C4-2B (cell line): ENCODE results near the gene TREML2.

Experiments
- H3K27ac ChIP-seq: fragments of 450-650 bp; 2 replicates; pipeline ENCODE4 v1.5.1; 2017
- ZFX ChIP-seq: fragments of 450-650 bp; IDR thresholded peaks from 2 replicates; pipeline ENCODE4 v1.6.1; 2017
- TF ChIP-seq, protein P1 (sequence below): fragments of 450-650 bp; conservative IDR thresholded peaks from 2 replicates; pipeline ENCODE4 v1.5.1; 2017; ENCODE audit warnings: mild to moderate bottlenecking

Gene TREML2

DNA sequence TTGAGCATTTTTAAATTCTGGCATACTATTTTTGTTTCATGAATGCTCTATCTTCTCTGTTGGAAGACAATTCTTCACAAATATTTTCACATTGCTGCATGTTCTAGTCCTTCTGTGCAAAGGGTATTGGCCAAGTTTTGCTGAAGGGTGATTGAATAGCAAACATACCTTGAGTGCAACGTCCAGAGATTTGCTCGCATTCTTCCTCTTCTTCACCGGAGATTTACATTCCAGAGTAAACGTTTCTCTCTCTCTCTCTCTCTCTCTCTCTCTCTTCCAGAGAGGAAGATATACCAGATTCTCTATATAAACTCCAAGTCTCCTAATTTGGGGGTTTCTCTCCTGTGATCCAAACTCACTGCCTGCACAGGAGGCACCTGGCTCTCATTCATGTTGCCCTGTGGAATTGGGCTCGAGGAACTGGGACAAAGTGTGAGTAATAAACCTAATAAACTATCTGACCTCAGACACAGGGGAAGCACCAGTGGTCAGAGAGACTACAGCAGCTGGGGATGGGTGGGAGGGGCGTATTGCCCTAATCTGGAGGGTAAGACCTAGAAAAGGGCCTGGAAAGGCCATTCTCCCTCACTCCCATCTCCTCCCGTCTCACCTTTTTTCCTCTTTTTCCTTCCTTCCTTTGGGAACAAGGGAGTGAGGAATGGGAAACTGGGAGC is 45.7 kb downstream of the TREML2 start:
- TF ChIP-seq, protein P1, sequence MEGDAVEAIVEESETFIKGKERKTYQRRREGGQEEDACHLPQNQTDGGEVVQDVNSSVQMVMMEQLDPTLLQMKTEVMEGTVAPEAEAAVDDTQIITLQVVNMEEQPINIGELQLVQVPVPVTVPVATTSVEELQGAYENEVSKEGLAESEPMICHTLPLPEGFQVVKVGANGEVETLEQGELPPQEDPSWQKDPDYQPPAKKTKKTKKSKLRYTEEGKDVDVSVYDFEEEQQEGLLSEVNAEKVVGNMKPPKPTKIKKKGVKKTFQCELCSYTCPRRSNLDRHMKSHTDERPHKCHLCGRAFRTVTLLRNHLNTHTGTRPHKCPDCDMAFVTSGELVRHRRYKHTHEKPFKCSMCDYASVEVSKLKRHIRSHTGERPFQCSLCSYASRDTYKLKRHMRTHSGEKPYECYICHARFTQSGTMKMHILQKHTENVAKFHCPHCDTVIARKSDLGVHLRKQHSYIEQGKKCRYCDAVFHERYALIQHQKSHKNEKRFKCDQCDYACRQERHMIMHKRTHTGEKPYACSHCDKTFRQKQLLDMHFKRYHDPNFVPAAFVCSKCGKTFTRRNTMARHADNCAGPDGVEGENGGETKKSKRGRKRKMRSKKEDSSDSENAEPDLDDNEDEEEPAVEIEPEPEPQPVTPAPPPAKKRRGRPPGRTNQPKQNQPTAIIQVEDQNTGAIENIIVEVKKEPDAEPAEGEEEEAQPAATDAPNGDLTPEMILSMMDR = no peak
- TF ChIP-seq ZFX = no peak
- H3K27ac ChIP-seq = no peak overlapping the region

DNA sequence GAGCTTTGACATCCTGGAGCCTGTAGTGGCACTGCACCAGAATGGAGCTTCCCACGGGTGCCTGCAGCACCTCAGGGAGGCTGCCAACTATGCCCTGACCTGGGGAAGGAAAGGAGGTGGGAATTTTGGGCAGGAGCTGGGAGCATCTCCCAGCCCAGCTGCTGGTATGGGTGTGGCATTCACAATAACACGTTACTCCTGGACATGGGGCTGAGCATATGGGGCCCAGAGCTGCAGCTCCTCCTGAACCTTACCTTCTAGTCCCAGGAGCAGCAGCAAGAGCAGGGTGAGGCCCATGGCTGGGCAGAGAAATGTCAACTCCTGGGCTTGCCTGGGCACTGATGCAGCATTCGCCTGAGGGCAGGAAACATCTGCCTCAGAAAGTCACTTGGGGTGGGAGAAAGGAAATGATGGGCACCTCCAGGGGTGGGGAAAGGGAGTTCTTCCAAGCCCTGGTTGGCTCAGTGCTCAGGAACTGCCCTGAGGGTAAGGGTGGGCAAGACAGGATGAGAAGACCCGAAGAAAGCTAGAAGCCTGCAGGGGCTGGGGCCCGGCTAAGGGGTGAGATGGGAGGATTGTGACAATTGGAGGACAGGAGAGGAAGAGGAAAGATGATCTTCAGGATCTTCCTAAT is 46.8 kb downstream of the TREML2 start, which contains the start of gene TREML1:
TREML1 (minus strand) TSS at position 356 of the 634 bp plus-strand sequence; CDS start at position 297, 59 bp downstream.
- H3K27ac ChIP-seq = no peak within 1 kb of the TSS
- TF ChIP-seq ZFX = no peak
- TF ChIP-seq, protein P1 = no peak

DNA sequence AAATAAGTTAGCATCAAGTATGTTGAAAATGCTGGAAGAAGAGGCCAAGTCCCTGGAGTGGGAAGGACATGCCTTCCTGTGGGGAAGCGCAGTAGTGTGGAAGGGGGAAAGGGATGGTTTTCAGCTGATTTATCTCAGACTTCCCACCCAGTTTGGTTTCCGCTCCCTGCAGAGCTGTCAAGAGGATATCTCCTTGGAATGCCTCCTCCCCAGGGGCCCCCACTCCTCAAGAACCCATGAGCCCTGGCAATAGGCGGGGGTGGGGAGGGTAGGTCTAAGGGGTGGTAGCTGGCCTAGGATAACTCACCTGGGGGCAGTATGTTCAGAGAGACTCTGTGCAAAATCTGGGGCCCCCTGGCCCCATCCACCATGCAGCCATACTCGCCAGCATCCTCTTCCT is 47.5 kb downstream of the TREML2 start:
- H3K27ac ChIP-seq = no peak overlapping the region
- TF ChIP-seq, protein P1 = no peak
- no peak for TF ChIP-seq ZFX

DNA sequence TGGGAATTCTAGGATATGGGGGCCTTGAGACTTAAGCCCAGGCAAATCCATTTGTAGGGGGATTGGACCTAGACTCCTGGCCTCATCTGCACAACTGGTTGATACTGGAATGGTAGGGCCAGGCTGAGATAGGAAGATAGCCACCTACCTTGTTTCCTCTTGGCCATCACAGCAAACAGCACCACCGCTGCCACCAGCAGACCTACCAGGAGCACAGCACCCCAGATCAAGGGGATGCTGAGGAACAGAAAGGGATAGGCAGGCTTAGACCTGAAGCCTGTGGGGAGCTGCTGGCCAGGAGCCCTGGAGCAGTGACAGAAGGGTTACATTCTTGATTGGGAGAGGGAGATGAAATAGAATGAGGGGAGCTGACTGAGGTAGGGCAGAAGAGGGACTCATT is 50.3 kb downstream of the TREML2 start:
- no peak for TF ChIP-seq ZFX
- TF ChIP-seq, protein P1 = no peak
- H3K27ac ChIP-seq = no peak overlapping the region

DNA sequence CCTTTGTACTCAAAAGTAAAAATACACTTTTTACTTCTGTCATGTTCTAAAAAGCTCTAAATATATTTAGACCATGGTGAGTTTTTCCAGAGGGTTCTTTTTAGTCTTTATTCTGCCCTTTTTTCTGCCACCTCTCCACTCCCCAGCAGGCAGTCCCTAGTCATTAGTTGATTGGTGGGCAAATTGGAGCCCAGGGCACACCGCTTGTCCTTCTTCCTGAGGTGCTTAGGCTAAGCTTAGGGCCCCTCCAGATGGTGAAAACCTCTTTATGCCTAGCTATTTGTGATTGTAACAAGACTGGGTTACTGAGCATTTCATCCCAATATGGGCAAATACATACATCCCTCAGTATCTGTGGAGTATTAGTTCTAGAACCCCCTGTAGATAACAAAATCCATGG is 53.0 kb downstream of the TREML2 start:
- H3K27ac ChIP-seq = no peak overlapping the region
- TF ChIP-seq, protein P1 = no peak
- no peak for TF ChIP-seq ZFX
